Astrocyte (in vitro differentiated cells and primary cell): ENCODE data around the gene EXOC4. TPM values are rescaled to one million over a fixed set of nuclear protein-coding genes. Genes with fewer than 3 reads are reported as not detected.

Experiments
- DNase-seq: peaks from one replicate; pipeline ENCODE4 v3.0.0-alpha.2; 2010; ENCODE audit warnings: low read depth
- FAIRE-seq: peaks from 2 replicates; lab custom pipeline; 2011; peaks lifted over from hg19 to GRCh38; lab: Jason Lieb, UNC
- H2AFZ ChIP-seq: 2 replicates; pipeline ENCODE4 v1.6.0; 2012; ENCODE audit warnings: low read depth, low read length, inconsistent platforms
- H3K27ac ChIP-seq: 2 replicates; pipeline ENCODE4 v1.5.1; 2011; ENCODE audit warnings: low read depth, low read length, inconsistent platforms
- H3K27me3 ChIP-seq: 2 replicates; pipeline ENCODE4 v1.6.0; 2011; ENCODE audit warnings: low read length, inconsistent platforms; ENCODE audit not compliant: insufficient read depth
- H3K36me3 ChIP-seq: 2 replicates; pipeline ENCODE4 v1.5.1; 2011; ENCODE audit warnings: low read length, inconsistent platforms; ENCODE audit not compliant: insufficient read depth
- H3K4me1 ChIP-seq: 2 replicates; pipeline ENCODE4 v1.5.1; 2011; ENCODE audit warnings: low read length, inconsistent platforms; ENCODE audit not compliant: insufficient read depth
- H3K4me2 ChIP-seq: 2 replicates; pipeline ENCODE4 v1.6.0; 2012; ENCODE audit warnings: low read length, inconsistent platforms
- H3K4me3 ChIP-seq: 2 replicates; pipeline ENCODE4 v1.5.1; 2011; ENCODE audit warnings: low read depth, mild to moderate bottlenecking, low read length, inconsistent platforms; ENCODE audit not compliant: insufficient read depth
- H3K79me2 ChIP-seq: 2 replicates; pipeline ENCODE4 v1.6.0; 2012; ENCODE audit warnings: mild to moderate bottlenecking, low read length, inconsistent platforms; ENCODE audit not compliant: insufficient read depth
- H3K9ac ChIP-seq: 2 replicates; pipeline ENCODE4 v1.6.0; 2012; ENCODE audit warnings: mild to moderate bottlenecking, low read length, inconsistent platforms
- H3K9me3 ChIP-seq: 2 replicates; pipeline ENCODE4 v1.5.1; 2012; ENCODE audit warnings: low read depth, mild to moderate bottlenecking, low read length, inconsistent platforms; ENCODE audit not compliant: insufficient read depth
- H4K20me1 ChIP-seq: 2 replicates; pipeline ENCODE4 v1.6.0; 2012; ENCODE audit warnings: low read length, inconsistent platforms; ENCODE audit not compliant: insufficient read depth
- H3K27ac Mint-ChIP-seq: one replicate; pipeline ENCODE4 v1.8.0; 2021; ENCODE audit warnings: mild to moderate bottlenecking, mixed read lengths; ENCODE audit not compliant: unreplicated experiment
- H3K27me3 Mint-ChIP-seq: one replicate; pipeline ENCODE4 v1.8.0; 2021; ENCODE audit warnings: low read depth, mixed read lengths; ENCODE audit not compliant: unreplicated experiment
- H3K36me3 Mint-ChIP-seq: one replicate; pipeline ENCODE4 v1.8.0; 2021; ENCODE audit warnings: low read depth, mixed read lengths; ENCODE audit not compliant: unreplicated experiment
- H3K4me1 Mint-ChIP-seq: one replicate; pipeline ENCODE4 v1.8.0; 2021; ENCODE audit warnings: low read depth, mixed read lengths; ENCODE audit not compliant: unreplicated experiment
- H3K4me3 Mint-ChIP-seq: one replicate; pipeline ENCODE4 v1.8.0; 2021; ENCODE audit warnings: mild to moderate bottlenecking, moderate library complexity, mixed read lengths; ENCODE audit not compliant: unreplicated experiment
- H3K9me3 Mint-ChIP-seq: one replicate; pipeline ENCODE4 v1.8.0; 2021; ENCODE audit warnings: mild to moderate bottlenecking, mixed read lengths; ENCODE audit not compliant: unreplicated experiment
- EZH2 ChIP-seq: IDR thresholded peaks from 2 replicates; pipeline ENCODE4 v1.6.1; 2012; ENCODE audit warnings: mild to moderate bottlenecking, low read length, inconsistent platforms; ENCODE audit not compliant: insufficient read depth
- total RNA-seq: library from RNA; stranded (reverse); gene quantifications from 2 replicates; pipeline ENCODE4 v1.2.1, GENCODE V29; 2021
- TF ChIP-seq, protein P1 (sequence below): IDR thresholded peaks from 2 replicates; pipeline ENCODE4 v1.5.1; 2011; ENCODE audit warnings: low read depth, mild to moderate bottlenecking, inconsistent platforms, low read length, moderate library complexity; ENCODE audit not compliant: insufficient read depth

EXOC4 gene
- total RNA-seq, 1 donor from 2014 or later = 57.5 TPM

DNA sequence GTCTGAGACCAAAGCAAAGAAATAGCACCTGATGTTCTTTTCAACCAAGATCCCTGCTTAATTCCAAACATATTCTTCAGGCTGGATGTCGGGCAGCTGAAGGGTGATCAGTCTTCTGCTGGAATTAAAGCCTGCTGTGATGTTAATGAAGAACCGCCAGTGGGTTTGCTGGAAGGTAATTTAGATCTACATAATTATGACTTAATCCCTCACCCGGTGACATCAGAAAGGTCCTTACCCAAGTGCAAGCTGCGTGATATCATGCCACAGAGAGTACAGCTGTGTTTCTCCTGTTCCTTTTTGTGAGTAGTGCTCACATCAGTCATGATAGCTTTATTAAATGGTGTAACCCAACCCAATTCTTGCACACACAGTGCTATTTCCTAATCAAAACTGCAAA, 845.2 kb downstream of the EXOC4 start:
- H3K36me3 Mint-ChIP-seq = peaks cover 3% of the 10 kb centered on the region
- Histone ChIP-seq H3K27me3 (no peaks in the 10 kb centered on the region), H3K4me1 (no peaks in the 10 kb centered on the region), H4K20me1 (no peaks in the 10 kb centered on the region), H2AFZ (no peak overlapping the region), H3K4me3 (no peak overlapping the region), H3K79me2 (no peaks in the 10 kb centered on the region), H3K4me2 (no peak overlapping the region), H3K9ac (no peak overlapping the region), H3K9me3 (no peaks in the 10 kb centered on the region), H3K36me3 (no peaks in the 10 kb centered on the region), H3K27ac (no peak overlapping the region)
- H3K27me3 Mint-ChIP-seq = no peaks in the 10 kb centered on the region
- peaks cover 16% of the 10 kb centered on the region for H3K9me3 Mint-ChIP-seq
- FAIRE-seq (no peak), DNase-seq (no peak)
- H3K4me3 Mint-ChIP-seq = no peak overlapping the region
- H3K4me1 Mint-ChIP-seq = no peaks in the 10 kb centered on the region
- no peak overlapping the region for H3K27ac Mint-ChIP-seq
- no peak for TF ChIP-seq EZH2
- TF ChIP-seq, protein P1, sequence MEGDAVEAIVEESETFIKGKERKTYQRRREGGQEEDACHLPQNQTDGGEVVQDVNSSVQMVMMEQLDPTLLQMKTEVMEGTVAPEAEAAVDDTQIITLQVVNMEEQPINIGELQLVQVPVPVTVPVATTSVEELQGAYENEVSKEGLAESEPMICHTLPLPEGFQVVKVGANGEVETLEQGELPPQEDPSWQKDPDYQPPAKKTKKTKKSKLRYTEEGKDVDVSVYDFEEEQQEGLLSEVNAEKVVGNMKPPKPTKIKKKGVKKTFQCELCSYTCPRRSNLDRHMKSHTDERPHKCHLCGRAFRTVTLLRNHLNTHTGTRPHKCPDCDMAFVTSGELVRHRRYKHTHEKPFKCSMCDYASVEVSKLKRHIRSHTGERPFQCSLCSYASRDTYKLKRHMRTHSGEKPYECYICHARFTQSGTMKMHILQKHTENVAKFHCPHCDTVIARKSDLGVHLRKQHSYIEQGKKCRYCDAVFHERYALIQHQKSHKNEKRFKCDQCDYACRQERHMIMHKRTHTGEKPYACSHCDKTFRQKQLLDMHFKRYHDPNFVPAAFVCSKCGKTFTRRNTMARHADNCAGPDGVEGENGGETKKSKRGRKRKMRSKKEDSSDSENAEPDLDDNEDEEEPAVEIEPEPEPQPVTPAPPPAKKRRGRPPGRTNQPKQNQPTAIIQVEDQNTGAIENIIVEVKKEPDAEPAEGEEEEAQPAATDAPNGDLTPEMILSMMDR = no peak

DNA sequence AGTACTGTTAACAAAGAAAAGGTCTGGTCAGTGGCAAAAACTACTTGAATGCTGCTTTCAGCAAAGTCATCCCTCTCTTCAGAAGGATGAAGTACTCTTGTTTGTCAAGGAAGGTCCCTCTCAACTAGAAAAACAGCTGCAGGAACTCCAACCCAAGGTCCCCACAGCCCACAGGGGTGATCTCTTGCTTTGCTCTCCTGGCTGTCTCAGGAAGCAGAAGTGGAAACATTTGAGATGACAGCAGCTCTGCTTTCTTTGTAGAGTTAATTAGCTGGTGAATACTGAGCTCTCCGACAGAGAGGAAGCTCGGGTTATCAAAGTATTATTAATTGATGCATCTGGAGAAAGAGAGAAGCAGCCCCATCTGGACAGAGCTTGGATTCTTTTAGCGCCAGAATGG, 848.8 kb downstream of the EXOC4 start:
- H3K27me3 ChIP-seq = no peaks in the 10 kb centered on the region
- H3K9me3 ChIP-seq = no peaks in the 10 kb centered on the region
- no peak overlapping the region for H2AFZ ChIP-seq
- Mint-ChIP-seq H3K36me3 (peaks cover 3% of the 10 kb centered on the region), H3K9me3 (peaks cover 3% of the 10 kb centered on the region), H3K27ac (no peak overlapping the region), H3K27me3 (no peaks in the 10 kb centered on the region), H3K4me1 (no peaks in the 10 kb centered on the region), H3K4me3 (no peak overlapping the region)
- no peaks in the 10 kb centered on the region for H3K36me3 ChIP-seq
- H4K20me1 ChIP-seq = no peaks in the 10 kb centered on the region
- no peaks in the 10 kb centered on the region for H3K4me1 ChIP-seq
- no peak overlapping the region for H3K27ac ChIP-seq
- no peak overlapping the region for H3K9ac ChIP-seq
- H3K4me3 ChIP-seq = no peak overlapping the region
- TF ChIP-seq, protein P1 = no peak
- TF ChIP-seq EZH2 = no peak
- no peaks in the 10 kb centered on the region for H3K79me2 ChIP-seq
- DNase-seq (no peak), FAIRE-seq (no peak)
- H3K4me2 ChIP-seq = no peak overlapping the region

DNA sequence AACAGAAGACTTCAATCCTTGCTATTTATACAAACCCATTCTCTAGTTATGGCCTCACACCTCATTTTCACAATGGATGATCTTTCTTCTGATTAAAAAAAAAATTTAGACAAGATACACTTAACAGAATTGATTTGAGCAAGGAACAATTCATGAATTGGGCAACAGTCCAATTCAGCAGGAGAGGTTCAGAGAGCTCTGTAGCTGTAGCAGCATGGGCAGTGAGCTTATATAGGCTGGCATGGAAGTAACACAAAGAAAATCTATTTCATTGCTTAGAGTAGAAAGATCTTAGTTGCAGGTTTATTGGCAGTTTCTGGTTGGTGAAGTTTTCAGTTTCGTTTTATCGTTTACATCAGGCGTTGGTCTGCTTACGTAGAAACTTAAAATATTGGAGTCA, 851.3 kb downstream of the EXOC4 start:
- Mint-ChIP-seq H3K4me3 (no peak overlapping the region), H3K9me3 (no peaks in the 10 kb centered on the region), H3K36me3 (no peaks in the 10 kb centered on the region), H3K4me1 (no peaks in the 10 kb centered on the region), H3K27me3 (no peaks in the 10 kb centered on the region), H3K27ac (no peak overlapping the region)
- Histone ChIP-seq H3K36me3 (no peaks in the 10 kb centered on the region), H3K4me2 (no peak overlapping the region), H3K4me3 (no peak overlapping the region), H3K9me3 (no peaks in the 10 kb centered on the region), H3K4me1 (no peaks in the 10 kb centered on the region), H3K79me2 (no peaks in the 10 kb centered on the region), H3K27ac (no peak overlapping the region), H3K27me3 (no peaks in the 10 kb centered on the region), H3K9ac (no peak overlapping the region), H2AFZ (no peak overlapping the region), H4K20me1 (no peaks in the 10 kb centered on the region)
- DNase-seq (no peak), FAIRE-seq (no peak)
- TF ChIP-seq EZH2 = no peak
- TF ChIP-seq, protein P1 = no peak
